T-helper 17 cell (primary cell): ENCODE results near the gene SLCO2A1. TPM values are rescaled to one million over a fixed set of nuclear protein-coding genes. Genes with fewer than 3 reads are reported as not detected.

ENCODE experiments used
- ATAC-seq: fragments of 150-1000 bp; cut with Tn5 transposase; 2 replicates; pipeline ENCODE4 v1.10.0; 2021; ENCODE audit warnings: mild to moderate bottlenecking, moderate library complexity
- DNase-seq, 3 donors: peaks; one replicate each; pipeline versions ENCODE4 v3.0.0 to v3.0.0-alpha.2; 2020 to 2021
- H3K9me3 ChIP-seq: one replicate; pipeline ENCODE4 v1.7.0; 2013; ENCODE audit warnings: low read length, mild to moderate bottlenecking; ENCODE audit not compliant: control insufficient read depth, poor library complexity, severe bottlenecking
- H3K27ac Mint-ChIP-seq: one replicate; pipeline ENCODE4 v1.8.0; 2022; ENCODE audit warnings: mild to moderate bottlenecking, moderate library complexity, mixed read lengths
- H3K27me3 Mint-ChIP-seq: one replicate; pipeline ENCODE4 v1.8.0; 2022; ENCODE audit warnings: mixed read lengths
- H3K36me3 Mint-ChIP-seq: one replicate; pipeline ENCODE4 v1.8.0; 2022; ENCODE audit warnings: low read depth, mixed read lengths
- H3K4me1 Mint-ChIP-seq: one replicate; pipeline ENCODE4 v1.8.0; 2022; ENCODE audit warnings: mild to moderate bottlenecking, mixed read lengths
- H3K4me3 Mint-ChIP-seq: one replicate; pipeline ENCODE4 v1.8.0; 2022; ENCODE audit warnings: mild to moderate bottlenecking, moderate library complexity, mixed read lengths
- total RNA-seq, 4 donors: library from RNA in 2 of 4; stranded (reverse) in 2 of 4; gene quantifications; one replicate each; pipeline ENCODE4 v1.2.3 and lab custom pipeline; 2022 to 2026

Gene SLCO2A1
- total RNA-seq, 2 donors from 2014 or later: 0.16 TPM; not detected in 1

DNA sequence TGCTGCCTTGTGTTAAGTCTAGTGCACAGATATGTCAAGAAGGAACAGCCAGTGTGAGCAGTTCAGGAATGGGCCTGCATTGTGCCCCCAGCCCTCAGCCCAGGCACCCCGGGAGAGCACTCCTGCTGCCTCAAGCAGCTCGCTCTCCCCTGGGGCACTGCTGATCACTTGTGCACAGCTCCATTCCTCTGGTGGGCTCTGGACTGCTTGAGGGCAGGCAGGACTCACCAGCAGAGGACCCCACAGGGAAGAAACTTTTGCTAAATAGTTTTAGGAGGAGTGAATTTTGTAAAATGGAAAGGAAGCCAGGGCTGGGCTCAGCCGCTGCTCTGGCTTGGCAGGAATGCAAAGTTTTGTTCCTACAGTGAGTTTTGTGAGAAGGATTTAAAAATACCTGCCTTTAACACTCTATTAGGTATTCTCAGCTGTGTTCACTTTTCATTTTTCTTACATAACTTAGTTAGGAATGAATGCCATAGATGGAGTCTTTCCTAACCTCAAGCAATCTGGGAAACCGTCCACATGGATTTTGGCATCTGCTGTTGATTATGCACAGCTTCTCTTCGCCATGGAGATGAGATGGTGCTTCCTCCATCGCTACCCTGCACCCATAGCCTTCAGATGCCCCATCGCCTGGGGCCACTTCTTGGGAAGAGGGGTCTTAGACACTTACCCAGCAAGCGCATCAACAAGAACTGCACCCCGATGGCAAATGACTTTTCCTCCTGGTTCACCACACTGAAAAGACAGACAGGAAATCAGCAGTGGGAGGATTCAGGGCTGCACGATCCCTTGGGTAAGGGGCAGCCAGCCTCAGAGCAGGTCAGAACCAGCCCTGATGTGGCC is 91.7 kb downstream of the SLCO2A1 start:
- Mint-ChIP-seq H3K36me3 (no peaks in the 10 kb centered on the region), H3K27me3 (peaks cover 31% of the 10 kb centered on the region), H3K4me1 (peaks cover 5% of the 10 kb centered on the region), H3K4me3 (no peak overlapping the region), H3K27ac (no peak overlapping the region)
- DNase-seq: no peak
- no peak for ATAC-seq
- H3K9me3 ChIP-seq: no peaks in the 10 kb centered on the region

DNA sequence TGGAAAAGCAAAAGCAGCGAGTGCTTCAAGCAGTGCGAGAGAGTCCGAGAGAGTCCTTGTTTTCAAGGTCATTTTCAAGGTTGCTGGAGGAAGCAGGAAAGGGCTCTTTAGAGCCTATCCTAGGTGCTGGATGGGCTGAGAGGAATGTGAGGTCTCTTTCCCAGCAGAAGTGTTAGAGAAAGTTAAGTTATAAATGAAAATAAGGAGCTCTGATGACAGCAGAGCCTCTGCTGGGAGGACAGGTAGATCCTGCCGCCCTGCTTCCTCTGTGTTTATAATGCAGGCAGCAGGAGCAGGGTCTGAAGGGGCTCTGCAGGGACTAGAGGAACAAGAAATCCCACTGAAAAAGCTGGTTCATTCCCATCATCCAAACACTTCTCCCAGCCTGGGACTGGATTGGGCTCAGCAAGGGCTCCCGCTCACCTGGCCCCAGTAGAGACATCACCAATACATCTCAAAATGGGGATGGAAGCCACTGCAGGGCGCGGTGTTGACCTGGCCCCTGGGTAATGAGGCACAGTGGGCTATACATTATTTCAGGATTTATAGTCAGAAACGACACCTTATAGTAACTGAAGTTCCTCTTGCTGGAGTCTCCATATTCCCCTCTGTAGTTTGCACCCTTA is 92.6 kb downstream of the SLCO2A1 start:
- no peak for DNase-seq
- Mint-ChIP-seq H3K27ac (no peak overlapping the region), H3K27me3 (peaks cover 23% of the 10 kb centered on the region), H3K4me1 (no peaks in the 10 kb centered on the region), H3K4me3 (no peak overlapping the region), H3K36me3 (no peaks in the 10 kb centered on the region)
- ATAC-seq: no peak
- no peaks in the 10 kb centered on the region for H3K9me3 ChIP-seq

DNA sequence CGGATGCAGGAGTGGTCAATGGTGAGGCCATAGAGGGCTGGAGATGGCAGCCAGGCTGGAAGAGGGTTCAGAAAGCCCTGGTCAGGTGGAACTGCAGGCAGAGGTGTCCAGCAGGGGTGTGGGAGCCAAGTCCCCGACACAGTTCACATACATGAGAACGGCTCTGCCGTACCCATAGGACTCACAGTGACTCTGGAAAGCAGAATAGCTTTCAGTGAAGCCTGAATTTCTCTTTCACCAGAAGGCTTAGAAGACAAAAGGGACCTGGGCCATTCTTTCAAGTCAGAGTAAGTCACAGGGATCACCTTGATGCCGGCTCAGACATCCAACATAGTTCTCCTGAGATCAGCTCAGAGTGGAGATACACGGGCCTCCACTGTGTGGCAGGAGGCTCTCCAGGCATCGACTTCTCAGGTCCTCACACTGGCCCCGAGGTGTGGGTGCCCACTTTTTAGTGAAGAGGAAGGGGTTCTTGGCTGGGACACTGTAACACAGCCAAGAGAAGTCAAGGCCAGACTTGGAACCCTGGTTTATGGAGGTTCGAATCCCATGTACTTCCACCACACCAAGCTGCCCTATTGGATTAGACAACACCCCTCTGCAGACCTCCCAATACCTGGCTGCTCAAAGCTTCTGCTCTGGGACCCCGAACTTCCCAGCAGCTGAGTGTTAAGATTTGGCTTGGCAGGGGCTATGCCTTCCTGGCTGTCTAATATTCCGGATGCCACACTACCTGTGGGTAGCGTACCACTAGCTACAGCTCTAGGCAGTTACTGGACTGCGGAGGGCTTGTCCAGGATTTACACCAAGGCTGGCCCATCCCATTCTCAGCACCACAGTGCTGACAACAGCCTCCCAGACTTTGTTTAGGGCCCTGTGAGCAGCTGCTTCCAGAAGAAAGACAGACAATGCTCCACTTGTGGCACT is 93.6 kb downstream of the SLCO2A1 start:
- H3K27me3 Mint-ChIP-seq: peaks cover 21% of the 10 kb centered on the region
- no peaks in the 10 kb centered on the region for H3K9me3 ChIP-seq
- H3K4me3 Mint-ChIP-seq: no peak overlapping the region
- H3K4me1 Mint-ChIP-seq: no peaks in the 10 kb centered on the region
- ATAC-seq: no peak
- no peaks in the 10 kb centered on the region for H3K36me3 Mint-ChIP-seq
- no peak for DNase-seq
- H3K27ac Mint-ChIP-seq: no peak overlapping the region

DNA sequence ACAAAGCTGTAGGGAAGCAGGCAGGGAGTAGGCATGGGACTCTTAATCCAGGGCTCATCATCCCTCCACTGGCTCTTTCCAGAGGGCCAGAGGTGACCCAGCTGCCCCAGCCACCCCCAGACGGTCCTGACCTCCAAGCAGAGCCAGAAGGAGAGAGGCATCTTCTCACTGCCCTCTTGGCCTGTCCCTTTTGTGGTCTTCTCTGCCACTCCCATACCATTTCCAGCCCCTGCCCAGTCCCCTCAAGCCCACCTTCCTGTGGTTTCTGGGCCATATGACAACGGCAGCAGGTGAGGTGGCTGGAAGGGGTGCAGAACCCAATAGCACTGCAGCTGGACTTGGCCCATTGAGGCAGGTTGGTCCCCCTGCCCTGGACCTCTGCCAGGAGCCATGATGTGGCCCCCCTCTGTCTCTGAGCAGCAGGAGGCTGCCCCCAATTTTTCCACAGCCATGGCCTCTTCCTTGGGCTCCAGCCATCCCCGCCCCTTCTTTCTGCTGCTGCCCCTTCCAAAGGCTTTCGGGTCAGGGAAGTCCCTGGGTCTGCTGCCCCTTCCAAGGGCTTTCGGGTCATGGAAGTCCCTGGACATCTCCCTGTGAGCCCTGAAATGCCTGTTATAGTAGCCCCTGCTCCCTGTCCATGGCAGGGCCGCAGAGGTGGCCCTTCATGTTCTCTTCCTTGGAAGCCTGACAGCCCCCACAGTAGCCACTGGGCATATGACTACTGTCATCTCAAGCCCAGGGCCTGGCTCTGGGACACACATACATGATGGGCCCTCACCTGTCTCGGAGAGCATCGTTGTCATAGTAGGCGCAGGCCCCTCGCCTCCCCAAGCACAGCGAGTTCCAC is 94.5 kb downstream of the SLCO2A1 start:
- no peak for DNase-seq
- no peaks in the 10 kb centered on the region for H3K9me3 ChIP-seq
- Mint-ChIP-seq H3K4me3 (no peak overlapping the region), H3K36me3 (no peaks in the 10 kb centered on the region), H3K27me3 (peaks cover 21% of the 10 kb centered on the region), H3K4me1 (no peaks in the 10 kb centered on the region), H3K27ac (no peak overlapping the region)
- no peak for ATAC-seq

DNA sequence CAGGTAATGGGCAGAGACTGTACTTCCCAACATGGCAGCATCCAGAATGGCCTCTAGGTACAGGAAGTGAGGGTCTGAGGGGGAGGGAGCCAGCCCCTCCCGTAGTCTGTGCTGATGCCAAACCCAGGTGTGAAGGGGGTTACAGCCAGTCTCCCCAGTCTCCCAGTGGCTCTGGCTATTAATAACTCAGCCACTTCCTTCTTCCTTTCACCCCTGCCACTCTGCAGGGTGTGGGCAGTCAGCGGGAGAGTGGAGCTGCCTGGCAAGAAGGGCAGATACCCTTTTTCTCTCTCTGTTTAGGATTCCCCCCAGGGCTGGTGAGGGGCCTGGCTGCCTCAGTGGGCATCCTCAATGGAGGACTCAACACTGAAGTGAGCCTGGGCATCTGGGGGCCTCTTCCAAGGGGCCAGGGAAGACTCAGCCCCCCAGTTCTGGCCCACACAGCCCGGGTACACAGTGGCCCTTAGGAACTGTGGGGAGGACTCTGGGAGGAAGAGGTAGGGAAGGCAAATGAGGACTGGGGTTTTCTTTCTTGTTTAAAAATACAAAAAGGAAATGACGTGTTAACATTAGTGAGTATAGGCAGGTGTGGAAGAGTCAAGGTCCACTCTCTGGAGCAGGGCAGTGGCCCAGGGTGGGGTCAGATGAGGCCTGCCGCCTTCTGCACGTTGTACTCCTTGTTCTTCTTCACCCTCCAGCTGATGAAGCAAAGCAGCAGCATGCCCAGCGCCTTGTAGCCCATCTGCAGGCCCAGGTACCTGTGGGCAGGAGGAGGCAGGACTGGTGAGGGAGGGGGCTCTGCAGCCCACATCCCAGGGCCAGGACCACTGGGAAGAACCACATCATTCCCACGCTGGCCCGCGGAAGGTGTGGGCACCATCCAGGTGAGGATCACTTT is 95.4 kb downstream of the SLCO2A1 start:
- no peaks in the 10 kb centered on the region for H3K9me3 ChIP-seq
- no peak overlapping the region for H3K27ac Mint-ChIP-seq
- peaks cover 26% of the 10 kb centered on the region for H3K27me3 Mint-ChIP-seq
- H3K4me1 Mint-ChIP-seq: no peaks in the 10 kb centered on the region
- ATAC-seq: no peak
- H3K36me3 Mint-ChIP-seq: no peaks in the 10 kb centered on the region
- DNase-seq: no peak
- no peak overlapping the region for H3K4me3 Mint-ChIP-seq

DNA sequence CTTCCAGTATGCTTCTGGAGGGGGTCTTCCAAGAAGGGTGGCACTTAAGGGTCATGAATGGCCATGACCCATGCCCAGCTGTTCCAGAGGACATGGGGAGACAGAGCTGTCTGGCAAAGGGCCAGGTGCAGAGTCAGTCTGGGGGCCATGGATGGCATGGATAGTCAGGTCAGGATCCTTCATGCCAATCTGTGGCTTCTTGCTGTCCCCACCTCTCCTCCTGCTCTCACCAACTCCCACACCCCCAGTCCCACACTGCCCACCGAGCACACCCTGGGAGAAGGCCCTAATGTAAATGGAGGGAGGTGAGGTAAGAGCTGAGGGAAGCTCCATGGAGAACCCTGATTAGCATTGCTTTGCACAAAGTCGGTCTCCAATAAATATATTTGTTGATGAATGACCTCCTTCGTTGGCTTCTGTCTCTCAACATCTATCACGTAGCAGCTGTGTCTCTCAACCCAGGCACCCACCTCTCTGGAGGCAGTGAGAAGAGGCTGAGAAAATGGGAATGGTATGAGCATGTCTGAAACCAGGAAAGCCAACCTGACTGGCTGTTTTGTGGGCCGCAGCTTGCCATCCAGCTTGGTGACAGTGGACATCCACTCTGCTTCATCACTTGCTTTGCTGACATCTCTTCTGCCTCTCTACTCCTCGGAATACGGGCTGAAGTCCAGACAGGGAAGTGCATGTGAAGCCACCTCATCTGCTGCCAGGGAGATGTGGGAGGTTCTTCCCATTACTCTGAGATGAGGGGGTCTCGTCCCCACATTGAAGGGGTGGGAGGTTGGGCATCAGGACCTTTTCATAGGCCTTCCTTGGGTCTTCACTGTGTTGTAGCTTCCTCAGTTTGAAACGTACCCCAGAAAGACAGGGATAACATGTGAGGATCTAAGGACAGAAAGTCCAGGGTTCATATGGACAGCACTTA is 96.4 kb downstream of the SLCO2A1 start:
- H3K9me3 ChIP-seq: no peaks in the 10 kb centered on the region
- no peak for ATAC-seq
- DNase-seq: no peak
- H3K27me3 Mint-ChIP-seq: peaks cover 30% of the 10 kb centered on the region
- no peaks in the 10 kb centered on the region for H3K36me3 Mint-ChIP-seq
- H3K4me3 Mint-ChIP-seq: no peak overlapping the region
- H3K27ac Mint-ChIP-seq: no peak overlapping the region
- peaks cover 2% of the 10 kb centered on the region for H3K4me1 Mint-ChIP-seq

DNA sequence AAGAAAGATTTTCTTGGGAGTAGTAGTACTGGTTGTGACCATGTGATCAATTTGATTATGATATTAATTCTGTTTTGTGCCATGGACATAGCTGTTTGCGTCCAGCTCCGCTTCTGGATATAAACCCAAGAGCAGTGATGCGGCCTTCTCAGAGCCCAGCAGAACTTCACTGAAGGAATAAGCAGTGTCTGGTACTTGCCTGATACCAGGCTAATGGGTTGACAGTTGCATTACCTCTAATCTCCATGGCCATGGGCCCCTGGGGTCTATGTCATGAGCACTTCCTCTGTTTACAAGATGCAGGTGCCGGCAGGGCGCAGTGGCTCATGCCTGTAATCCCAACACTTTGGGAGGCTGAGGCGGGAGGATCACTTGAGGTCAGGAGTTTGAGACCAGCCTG is 97.7 kb downstream of the SLCO2A1 start:
- H3K4me1 Mint-ChIP-seq: peaks cover 10% of the 10 kb centered on the region
- H3K4me3 Mint-ChIP-seq: no peak overlapping the region
- peaks cover 28% of the 10 kb centered on the region for H3K27me3 Mint-ChIP-seq
- no peaks in the 10 kb centered on the region for H3K9me3 ChIP-seq
- ATAC-seq (no peak), DNase-seq (no peak)
- no peak overlapping the region for H3K27ac Mint-ChIP-seq
- H3K36me3 Mint-ChIP-seq: no peaks in the 10 kb centered on the region

DNA sequence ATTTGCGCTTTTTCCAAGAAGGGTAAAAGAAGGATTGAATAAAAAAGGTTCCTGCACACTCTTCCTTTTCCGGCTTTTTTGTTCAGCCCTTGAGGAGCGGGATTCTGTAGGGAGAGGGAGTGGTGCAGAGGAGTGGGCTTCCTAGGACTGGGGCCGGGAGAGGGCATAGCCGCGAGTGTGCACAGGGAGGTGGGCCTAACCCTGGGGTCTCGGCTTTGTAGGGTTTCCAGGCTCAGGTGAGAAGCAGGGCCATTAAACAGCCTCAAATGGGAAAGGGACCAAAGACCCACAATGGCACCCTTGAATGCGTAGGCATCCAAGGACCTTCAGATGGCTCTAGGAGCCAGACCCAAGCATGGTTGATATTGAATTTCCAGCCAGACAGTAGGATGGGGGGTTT is 98.6 kb downstream of the SLCO2A1 start:
- Mint-ChIP-seq H3K4me3 (no peak overlapping the region), H3K36me3 (no peaks in the 10 kb centered on the region), H3K4me1 (peaks cover 12% of the 10 kb centered on the region), H3K27ac (no peak overlapping the region), H3K27me3 (peaks cover 28% of the 10 kb centered on the region)
- H3K9me3 ChIP-seq: no peaks in the 10 kb centered on the region
- no peak for DNase-seq
- no peak for ATAC-seq

DNA sequence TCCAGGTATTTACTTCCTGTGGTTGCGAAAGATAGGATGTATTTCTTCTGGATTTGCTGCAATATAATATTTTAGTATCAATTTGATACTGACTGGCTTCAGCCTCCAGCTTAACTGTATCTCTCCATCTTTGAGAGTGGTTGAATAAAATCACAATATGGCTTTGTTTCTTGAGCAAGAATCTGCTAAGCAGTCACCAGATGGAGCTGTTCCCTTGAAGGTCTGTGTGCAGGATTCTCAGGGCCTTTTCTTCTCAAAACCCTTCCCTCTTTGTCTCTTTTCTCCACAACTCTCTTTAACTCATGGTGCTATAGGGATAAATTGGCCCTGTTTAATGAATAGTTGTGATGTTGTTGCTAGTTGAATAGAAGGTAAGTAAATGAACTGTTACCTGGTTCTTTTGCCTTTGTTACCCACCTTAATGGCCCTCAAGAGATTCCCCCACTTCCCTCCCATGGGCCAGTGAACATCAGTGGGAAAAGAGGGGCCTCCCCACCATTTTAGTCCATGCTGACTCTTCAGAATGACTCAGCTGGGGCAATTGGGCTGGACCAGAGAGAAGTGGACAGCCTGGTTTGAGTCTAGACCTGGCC is 99.3 kb downstream of the SLCO2A1 start:
- Mint-ChIP-seq H3K36me3 (no peaks in the 10 kb centered on the region), H3K4me1 (peaks cover 12% of the 10 kb centered on the region), H3K4me3 (no peak overlapping the region), H3K27ac (no peak overlapping the region), H3K27me3 (peaks cover 24% of the 10 kb centered on the region)
- no peaks in the 10 kb centered on the region for H3K9me3 ChIP-seq
- ATAC-seq (no peak), DNase-seq (no peak)

DNA sequence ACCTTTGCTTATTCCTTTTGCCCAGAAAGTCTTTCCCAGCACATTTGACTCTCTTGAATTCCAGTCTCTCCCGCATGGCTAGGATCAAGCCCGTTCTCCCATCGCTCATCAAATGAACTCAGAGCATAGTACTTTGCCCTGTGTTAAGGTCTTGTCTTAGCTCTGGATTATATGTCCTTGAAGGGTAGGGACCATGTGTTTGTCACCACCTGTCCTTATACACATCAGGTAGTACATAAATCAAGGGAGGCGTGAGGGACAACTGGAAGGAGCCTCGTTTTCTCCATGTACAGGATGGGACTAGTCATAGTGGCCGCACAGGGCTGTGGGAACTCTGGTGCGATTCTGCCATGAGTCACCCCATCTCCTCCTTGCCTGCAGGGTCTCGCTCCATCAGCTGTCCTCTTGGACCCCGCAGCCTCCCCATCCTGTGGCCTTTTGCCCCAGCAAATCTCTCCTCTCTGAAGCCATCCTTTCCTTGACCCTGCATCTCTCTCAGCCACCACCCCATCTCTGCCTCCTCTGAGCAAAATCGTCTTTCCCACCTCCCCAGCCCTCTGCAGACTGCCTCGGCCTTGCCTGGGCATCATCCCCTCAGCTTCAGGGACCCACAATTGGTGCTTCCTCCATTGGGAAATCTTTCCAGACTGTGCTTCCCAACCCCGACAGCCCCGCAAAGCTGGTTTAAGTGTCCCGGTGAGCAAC is 100.7 kb downstream of the SLCO2A1 start:
- peak overlapping the region; percentile 63 for H3K4me3 Mint-ChIP-seq
- H3K27ac Mint-ChIP-seq: no peak overlapping the region

More for the DNA sequence above, 100.7 kb downstream of the SLCO2A1 start:
- Mint-ChIP-seq H3K27me3 (peaks cover 21% of the 10 kb centered on the region), H3K36me3 (no peaks in the 10 kb centered on the region), H3K4me1 (peaks cover 12% of the 10 kb centered on the region)
- no peak for DNase-seq
- no peak for ATAC-seq
- H3K9me3 ChIP-seq: no peaks in the 10 kb centered on the region
